ENCODE results near the gene FOXP1. TPM values are rescaled to one million over a fixed set of nuclear protein-coding genes. Genes with fewer than 3 reads are reported as not detected.

Gene FOXP1
- total RNA-seq, 1 donor from 2014 or later: 31.1 TPM

DNA sequence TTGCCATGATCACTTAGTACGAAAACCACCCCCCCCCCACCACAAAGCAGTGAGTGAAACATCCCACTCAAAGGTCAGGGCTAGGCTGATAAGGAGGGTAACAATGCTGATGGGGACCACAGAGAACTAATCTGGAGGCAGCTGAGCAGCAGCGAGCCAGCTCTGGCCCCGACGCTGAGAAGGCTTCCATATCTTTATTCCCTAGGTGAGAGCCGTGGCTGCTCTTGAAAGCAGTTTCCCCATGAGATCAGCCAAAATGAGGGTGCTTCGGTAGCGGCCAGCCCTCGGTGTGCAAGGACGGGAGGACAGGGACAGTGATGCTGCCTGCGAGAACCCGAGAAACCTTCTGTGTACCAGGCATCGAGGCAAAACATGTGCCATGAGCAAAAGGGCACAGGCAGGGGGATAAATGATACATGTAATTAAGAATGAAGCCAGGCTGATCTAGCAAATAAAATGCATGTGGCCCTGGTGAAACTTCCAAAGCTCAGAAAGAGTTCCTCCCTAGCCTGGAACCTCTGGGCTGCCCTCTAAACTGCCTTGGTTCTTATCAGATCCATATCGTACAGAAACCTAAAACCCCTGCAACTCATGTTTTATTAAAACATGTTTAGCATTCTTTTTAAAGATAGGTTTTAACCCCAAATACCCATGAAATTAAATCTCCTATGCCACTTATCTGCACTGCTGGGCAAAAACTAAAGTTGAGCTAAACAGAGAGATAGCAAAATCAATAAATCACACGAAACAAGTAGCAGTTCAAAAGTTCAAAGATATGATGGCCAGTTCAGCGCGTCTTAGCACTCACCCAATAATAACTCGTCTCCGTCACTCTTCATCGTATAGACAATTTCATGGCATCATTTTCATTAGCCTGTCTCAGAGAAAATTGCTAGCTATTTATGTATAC is 337.3 kb downstream of the FOXP1 start:
- no peaks in the 10 kb centered on the region for H3K36me3 Mint-ChIP-seq (ENCODE audit: unreplicated experiment)
- no peak for TF ChIP-seq CTCF (IDR thresholded peaks at IDR 0.05; ENCODE audit: partially characterized antibody, unreplicated experiment)
- H3K9me3 Mint-ChIP-seq (ENCODE audit: unreplicated experiment): peaks cover 8% of the 10 kb centered on the region
- no peak for DNase-seq
- H3K27me3 Mint-ChIP-seq (ENCODE audit: unreplicated experiment): peaks cover 9% of the 10 kb centered on the region
- peaks cover 58% of the 10 kb centered on the region for H3K4me1 Mint-ChIP-seq (ENCODE audit: low read depth, unreplicated experiment)
- H3K4me3 Mint-ChIP-seq (ENCODE audit: unreplicated experiment): peak overlapping the region; percentile 87
- H3K27ac Mint-ChIP-seq (ENCODE audit: unreplicated experiment): peak overlapping the region; percentile 97

GRCh38 chr3:71244826-71245488 is 338.6 kb downstream of the FOXP1 start:
- no peak for TF ChIP-seq CTCF (IDR thresholded peaks at IDR 0.05; ENCODE audit: partially characterized antibody, unreplicated experiment)
- H3K9me3 Mint-ChIP-seq (ENCODE audit: unreplicated experiment): peaks cover 8% of the 10 kb centered on the region
- no peak for DNase-seq

DNA sequence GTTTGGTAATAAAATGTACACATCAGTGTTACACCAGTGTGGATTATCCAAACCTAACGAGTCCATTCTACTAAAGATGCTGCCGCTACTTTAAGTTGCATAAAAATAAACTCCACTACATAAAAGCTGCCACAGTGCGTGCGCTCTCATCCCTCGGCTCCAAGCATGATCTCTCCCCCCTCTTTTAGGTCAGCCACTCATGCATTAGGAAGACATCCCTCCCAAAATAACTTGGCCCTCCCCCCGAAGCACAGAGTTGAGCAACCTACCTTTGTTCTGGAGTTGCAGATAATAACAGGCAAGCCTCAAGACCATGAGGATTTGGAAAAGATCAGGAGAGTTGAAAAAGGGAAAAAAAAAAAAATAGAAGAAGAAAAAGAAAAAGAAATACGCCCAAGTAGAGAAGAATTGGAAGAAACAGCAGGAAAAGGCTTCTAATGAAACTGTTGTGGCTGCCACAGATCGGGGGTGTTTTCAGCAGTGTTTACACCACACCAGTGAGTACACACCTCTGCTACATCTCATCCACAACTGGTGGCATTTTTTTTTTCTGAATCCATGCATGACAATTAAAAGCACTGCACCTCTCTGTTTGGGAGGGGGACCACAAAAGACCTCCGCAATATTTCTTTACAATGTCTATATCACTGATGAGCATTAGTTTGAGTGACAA is 339.2 kb downstream of the FOXP1 start:
- no peak for DNase-seq
- Mint-ChIP-seq H3K4me1 (ENCODE audit: low read depth, unreplicated experiment) (peaks cover 63% of the 10 kb centered on the region), H3K36me3 (ENCODE audit: unreplicated experiment) (no peaks in the 10 kb centered on the region), H3K27me3 (ENCODE audit: unreplicated experiment) (peaks cover 9% of the 10 kb centered on the region), H3K4me3 (ENCODE audit: unreplicated experiment) (peak overlapping the region; percentile 81), H3K27ac (ENCODE audit: unreplicated experiment) (peak overlapping the region; percentile 83), H3K9me3 (ENCODE audit: unreplicated experiment) (peaks cover 8% of the 10 kb centered on the region)
- no peak for TF ChIP-seq CTCF (IDR thresholded peaks at IDR 0.05; ENCODE audit: partially characterized antibody, unreplicated experiment)

More at GRCh38 chr3:71244826-71245488, 338.6 kb downstream of the FOXP1 start:
- Mint-ChIP-seq H3K27me3 (ENCODE audit: unreplicated experiment) (peaks cover 9% of the 10 kb centered on the region), H3K4me3 (ENCODE audit: unreplicated experiment) (peak overlapping the region; percentile 81), H3K36me3 (ENCODE audit: unreplicated experiment) (no peaks in the 10 kb centered on the region), H3K27ac (ENCODE audit: unreplicated experiment) (peak overlapping the region; percentile 30), H3K4me1 (ENCODE audit: low read depth, unreplicated experiment) (peaks cover 62% of the 10 kb centered on the region)

DNA sequence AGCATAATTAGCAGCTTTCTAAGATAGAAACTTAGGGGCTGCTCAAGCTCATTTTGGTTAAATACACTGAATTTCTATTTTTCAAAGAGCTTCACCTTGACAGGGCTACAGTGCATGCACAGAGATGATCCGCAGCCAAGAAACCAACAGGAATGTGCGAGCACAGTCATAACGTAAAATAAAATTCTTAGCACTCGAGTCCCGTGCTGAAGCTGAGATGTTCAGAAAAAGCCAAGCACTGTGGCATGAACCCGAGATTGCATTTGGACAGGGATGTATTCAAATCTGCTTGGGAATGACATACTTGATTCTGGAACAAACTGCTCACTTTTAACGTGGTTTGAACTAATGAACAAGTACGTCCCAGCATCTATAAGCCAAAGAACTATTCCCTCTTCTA is 340.3 kb downstream of the FOXP1 start:
- Mint-ChIP-seq H3K4me1 (ENCODE audit: low read depth, unreplicated experiment) (peaks cover 63% of the 10 kb centered on the region), H3K4me3 (ENCODE audit: unreplicated experiment) (no peak overlapping the region), H3K36me3 (ENCODE audit: unreplicated experiment) (no peaks in the 10 kb centered on the region), H3K27me3 (ENCODE audit: unreplicated experiment) (peaks cover 9% of the 10 kb centered on the region), H3K27ac (ENCODE audit: unreplicated experiment) (no peak overlapping the region), H3K9me3 (ENCODE audit: unreplicated experiment) (peaks cover 8% of the 10 kb centered on the region)
- no peak for DNase-seq
- TF ChIP-seq CTCF (IDR thresholded peaks at IDR 0.05; ENCODE audit: partially characterized antibody, unreplicated experiment): no peak

All from glutamatergic neuron (in vitro differentiated cells).